ENCODE results near the gene GUF1.
A peak's percentile ranks its signal among the peaks of the same experiment; 100 is the strongest.
"Not testable (repeated sequence)": the region's sequence is repeated elsewhere in the genome, so short reads cannot be mapped to it uniquely, and the experiment has no call there.

The GUF1 gene

DNA sequence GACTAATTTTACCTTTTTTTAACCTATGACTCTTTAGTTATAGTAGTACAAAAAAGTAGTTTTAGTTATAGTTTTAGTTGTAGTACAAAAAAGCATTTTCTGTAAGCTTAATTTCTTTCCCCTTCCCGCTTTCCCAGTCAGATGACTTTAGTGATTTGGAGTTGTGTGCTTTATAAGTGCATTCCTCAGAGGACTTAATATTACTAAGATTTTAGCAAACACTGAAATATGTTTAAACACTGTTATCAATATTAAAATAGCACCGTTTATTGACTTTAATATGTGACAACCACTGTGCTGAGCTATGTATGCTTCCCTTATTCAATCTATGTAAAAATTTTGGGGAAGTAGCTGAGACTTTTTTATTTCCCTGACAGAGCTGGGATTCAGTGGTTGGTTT, 22.8 kb downstream of the GUF1 start:
- DNase-seq, result no peak

GRCh38 chr4:44704673-44705072, 26.5 kb downstream of the GUF1 start:
- DNase-seq, result no peak

DNA sequence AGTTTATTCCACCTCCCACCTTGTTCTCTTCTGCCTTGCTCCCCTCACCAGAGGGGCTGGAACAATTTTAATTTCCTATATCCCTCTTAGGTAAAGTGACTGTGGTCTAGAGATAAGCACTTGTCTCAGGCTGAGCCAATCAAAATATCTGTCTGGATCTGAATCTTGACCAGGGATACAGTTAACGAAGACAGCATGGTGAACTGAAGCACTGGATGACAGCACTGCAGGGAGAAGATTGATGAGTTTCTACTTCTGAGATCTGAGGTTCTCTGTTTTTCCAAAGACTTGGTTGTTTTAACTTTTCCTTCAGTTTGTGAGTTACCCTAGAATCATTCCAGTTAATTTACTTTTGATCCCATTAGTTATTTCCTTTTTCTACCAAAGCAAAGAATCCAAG, 34.9 kb downstream of the GUF1 start:
- no peak for DNase-seq

- DNase-seq, result no peak
Measured at GRCh38 chr4:44716597-44716996, 38.4 kb downstream of the GUF1 start.

- DNase-seq, result no peak
Measured at GRCh38 chr4:44720371-44720770, 42.2 kb downstream of the GUF1 start.

GRCh38 chr4:44722001-44722400, 43.8 kb downstream of the GUF1 start:
- DNase-seq, result no peak

DNA sequence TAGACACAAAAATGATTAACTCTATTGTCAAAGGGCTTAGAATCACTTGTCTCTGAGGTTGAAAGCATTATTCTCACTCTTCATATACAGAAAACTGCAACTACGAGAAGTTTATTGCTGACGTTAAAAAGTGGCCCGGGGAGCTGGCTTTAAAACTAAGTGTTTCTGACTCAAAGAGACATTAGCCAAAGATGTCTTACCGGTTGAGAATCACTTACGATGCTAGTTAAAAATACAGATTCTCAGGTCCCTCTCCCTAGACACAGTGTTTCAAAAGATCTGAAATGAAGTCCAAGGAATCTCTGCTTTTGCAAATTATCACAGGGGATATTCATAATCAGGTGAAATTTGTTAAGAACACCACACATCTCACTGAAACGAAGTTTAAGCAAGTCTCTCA, 46.9 kb downstream of the GUF1 start:
- DNase-seq, result no peak

GRCh38 chr4:44725726-44726037, 47.5 kb downstream of the GUF1 start:
- DNase-seq, result peak in 1 of 56 donors; percentile 58

- peak; percentile 23 to 93 (median 83) for DNase-seq
Measured at GRCh38 chr4:44726038-44726871, 48.0 kb downstream of the GUF1 start, which contains the start of gene GNPDA2. GNPDA2 (minus strand) TSS chr4:44726556; CDS start chr4:44722207, 4,349 bp downstream.

DNA sequence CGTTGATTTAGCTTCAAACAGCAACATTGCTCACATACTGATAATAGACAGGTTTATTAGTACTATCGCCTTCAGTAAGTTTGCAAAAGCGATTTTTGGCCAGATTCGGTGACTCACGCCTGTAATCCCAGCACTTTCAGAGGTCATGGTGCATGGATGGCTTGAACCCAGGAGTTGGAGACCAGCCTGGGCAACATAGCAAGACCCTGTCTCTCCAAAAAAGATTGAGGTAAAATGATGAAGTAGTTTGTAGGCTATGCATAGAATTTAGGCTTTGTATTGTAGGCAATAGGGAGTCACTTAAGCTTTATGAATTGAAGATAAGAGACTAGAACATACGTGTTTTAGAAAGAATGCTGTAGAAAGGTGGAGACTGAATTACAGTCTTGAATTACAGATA, 49.3 kb downstream of the GUF1 start:
- DNase-seq, result no peak

- not testable (repeated sequence) for DNase-seq
Measured at GRCh38 chr4:44728694-44729093, 50.5 kb downstream of the GUF1 start.

DNA sequence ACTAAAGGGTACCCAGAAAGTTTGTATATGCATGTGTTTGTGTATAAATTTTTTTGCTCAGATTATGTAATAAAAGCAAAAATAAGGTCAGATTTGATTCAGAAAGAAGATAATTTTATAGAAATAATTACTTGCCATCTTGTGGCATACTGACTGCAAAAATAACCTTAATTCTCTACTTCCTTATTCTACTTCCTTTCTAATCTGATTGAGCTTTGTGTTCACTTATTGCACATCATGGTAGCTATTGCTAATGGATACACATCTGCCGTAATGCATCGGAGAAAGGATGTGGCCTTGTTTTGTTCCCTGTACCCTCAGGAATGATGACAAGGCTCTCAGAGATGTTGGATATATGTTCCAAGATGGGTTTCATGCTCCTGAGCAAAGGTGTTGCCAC, 58.7 kb downstream of the GUF1 start:
- no peak for DNase-seq

DNA sequence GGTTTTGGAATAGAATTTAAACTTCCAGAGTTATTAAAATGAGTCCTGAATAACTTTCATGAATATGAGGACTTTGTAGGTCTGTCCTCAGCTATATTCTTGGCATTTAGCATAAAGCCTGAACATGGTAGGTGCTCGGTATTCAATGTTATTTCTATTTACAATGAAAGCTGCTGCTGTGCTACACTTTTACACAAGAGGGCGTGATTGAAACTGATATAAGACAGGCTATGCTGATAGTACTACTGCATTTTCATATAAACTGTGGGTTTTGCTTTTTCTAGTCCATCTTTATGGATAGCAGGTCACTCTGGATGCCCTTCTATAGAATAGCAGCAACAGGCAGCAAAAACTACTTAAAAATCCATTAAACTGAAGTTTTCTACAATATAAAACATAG, 60.4 kb downstream of the GUF1 start:
- DNase-seq, result no peak

DNA sequence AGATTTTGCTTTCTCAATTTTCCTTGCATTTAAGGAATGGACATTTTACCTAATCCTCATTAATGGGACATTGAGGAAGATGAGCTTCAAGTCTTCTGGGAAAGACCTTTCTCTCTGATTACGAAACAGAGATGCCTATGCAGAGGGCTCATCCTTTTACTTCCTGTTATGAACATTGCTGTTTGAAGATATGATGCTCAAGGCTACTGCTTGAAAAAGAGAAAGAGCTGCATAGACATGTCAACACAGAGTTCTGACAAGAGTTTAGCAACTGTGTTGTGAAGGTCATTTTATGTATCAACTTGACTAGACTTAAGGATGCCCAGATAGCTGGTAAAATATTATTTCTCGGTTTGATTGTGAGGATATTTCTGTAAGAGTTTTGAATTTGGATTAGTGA, 62.0 kb downstream of the GUF1 start:
- no peak for DNase-seq
